PFSK-1 (cell line): ENCODE data around the gene SLC16A6.

Source experiments
- FOXP2 ChIP-seq: optimal IDR thresholded peaks from 2 replicates; pipeline ENCODE3; 2011; ENCODE audit warnings: borderline replicate concordance, control low read depth, inconsistent platforms; ENCODE audit not compliant: insufficient read depth; ENCODE audit errors: extremely low read length, extremely low read depth
- POLR2AphosphoS5 ChIP-seq: IDR thresholded peaks from 2 replicates; pipeline ENCODE4 v1.6.1; 2012; ENCODE audit warnings: low read depth, mild to moderate bottlenecking, control low read depth, low read length, moderate library complexity
- REST ChIP-seq, 2 experiments: IDR thresholded peaks; 2 replicates each; pipeline versions ENCODE4 v1.6.1 to v1.8.0; 2011 to 2012; ENCODE audit warnings: low read depth in 2 of 2, low read length in 2 of 2, control low read depth in 1 of 2, inconsistent platforms in 1 of 2, mild to moderate bottlenecking in 1 of 2, moderate library complexity in 1 of 2; ENCODE audit not compliant: insufficient read depth in 1 of 2
- SIN3A ChIP-seq: IDR thresholded peaks from 2 replicates; pipeline ENCODE4 v1.6.1; 2012; ENCODE audit warnings: mild to moderate bottlenecking, low read length, moderate library complexity, borderline replicate concordance; ENCODE audit not compliant: insufficient read depth
- TAF1 ChIP-seq: IDR thresholded peaks from 2 replicates; pipeline ENCODE4 v1.6.1; 2012; ENCODE audit warnings: low read length, control low read depth, borderline replicate concordance; ENCODE audit not compliant: insufficient read depth

The SLC16A6 gene

GRCh38 chr17:68288375-68288774 is 2.6 kb downstream of the SLC16A6 start:
- no peak for TF ChIP-seq TAF1
- TF ChIP-seq POLR2AphosphoS5: no peak
- no peak for TF ChIP-seq SIN3A
- no peak for TF ChIP-seq REST (IDR thresholded peaks at IDR 0.05; ENCODE audit: insufficient read depth in 1 of 2, low read depth in 2 of 2, low read length in 2 of 2)
- no peak for TF ChIP-seq FOXP2

- no peak for TF ChIP-seq FOXP2
- no peak for TF ChIP-seq SIN3A
- TF ChIP-seq POLR2AphosphoS5: no peak
- TF ChIP-seq TAF1: no peak
- no peak for TF ChIP-seq REST (IDR thresholded peaks at IDR 0.05; ENCODE audit: insufficient read depth in 1 of 2, low read depth in 2 of 2, low read length in 2 of 2)
Measured at GRCh38 chr17:68277807-68278206, 13.1 kb downstream of the SLC16A6 start.

- TF ChIP-seq TAF1 (no peak), POLR2AphosphoS5 (no peak), REST (IDR thresholded peaks at IDR 0.05; ENCODE audit: insufficient read depth in 1 of 2, low read depth in 2 of 2, low read length in 2 of 2) (no peak)
Measured at GRCh38 chr17:68273722-68274121, 17.2 kb downstream of the SLC16A6 start.

- TF ChIP-seq SIN3A (no peak), FOXP2 (no peak), POLR2AphosphoS5 (no peak), TAF1 (no peak), REST (IDR thresholded peaks at IDR 0.05; ENCODE audit: insufficient read depth in 1 of 2, low read depth in 2 of 2, low read length in 2 of 2) (no peak)
Measured at GRCh38 chr17:68260051-68260762, 30.7 kb downstream of the SLC16A6 start.

GRCh38 chr17:68257934-68258333 is 33.0 kb downstream of the SLC16A6 start:
- TF ChIP-seq REST (IDR thresholded peaks at IDR 0.05; ENCODE audit: insufficient read depth in 1 of 2, low read depth in 2 of 2, low read length in 2 of 2) (no peak), SIN3A (no peak), FOXP2 (no peak), TAF1 (no peak), POLR2AphosphoS5 (no peak)
